Neuronal stem cell (in vitro differentiated cells): ENCODE data around the gene CTTNBP2.
A peak's percentile ranks its signal among the peaks of the same experiment; 100 is the strongest.

ENCODE experiments used
- DNase-seq: peaks from one replicate; pipeline ENCODE4 v3.0.0-alpha.2; 2013; ENCODE audit warnings: low spot score
- H2AFZ ChIP-seq: one replicate; pipeline ENCODE4 v1.6.1; 2013; ENCODE audit warnings: mild to moderate bottlenecking, low read length, inconsistent platforms
- H2AK5ac ChIP-seq: 2 replicates; pipeline ENCODE4 v1.6.1; 2013; ENCODE audit warnings: low read depth, mild to moderate bottlenecking, inconsistent platforms, low read length, moderate library complexity, mixed read lengths
- H2BK120ac ChIP-seq: 2 replicates; pipeline ENCODE4 v1.6.1; 2013; ENCODE audit warnings: low read depth, mild to moderate bottlenecking, inconsistent platforms, low read length, moderate library complexity, mixed read lengths
- H2BK12ac ChIP-seq: one replicate; pipeline ENCODE4 v1.6.1; 2013; ENCODE audit warnings: low read length, inconsistent platforms
- H2BK15ac ChIP-seq: 2 replicates; pipeline ENCODE4 v1.6.1; 2013; ENCODE audit warnings: mild to moderate bottlenecking, low read length, inconsistent platforms, mixed read lengths
- H2BK5ac ChIP-seq: one replicate; pipeline ENCODE4 v1.6.1; 2013; ENCODE audit warnings: inconsistent platforms, mild to moderate bottlenecking, low read length, moderate library complexity
- H3K14ac ChIP-seq: one replicate; pipeline ENCODE4 v1.6.1; 2013; ENCODE audit warnings: low read length, inconsistent platforms
- H3K18ac ChIP-seq: 2 replicates; pipeline ENCODE4 v1.6.1; 2013; ENCODE audit warnings: low read length, inconsistent platforms
- H3K23ac ChIP-seq: 2 replicates; pipeline ENCODE4 v1.6.1; 2013; ENCODE audit warnings: low read depth, mild to moderate bottlenecking, mixed read lengths, low read length, inconsistent platforms; ENCODE audit not compliant: poor library complexity
- H3K27ac ChIP-seq: replicated peaks from 3 replicates; pipeline ENCODE4 v1.5.1; 2013; ENCODE audit warnings: low read length, inconsistent platforms
- H3K27me3 ChIP-seq, 3 experiments: 2 replicates each; pipeline ENCODE4 v1.6.1; 2013; ENCODE audit warnings: low read length in 3 of 3, mild to moderate bottlenecking in 2 of 3, inconsistent platforms in 1 of 3, low read depth in 1 of 3, mixed read lengths in 1 of 3, moderate library complexity in 1 of 3; ENCODE audit not compliant: control insufficient read depth in 3 of 3, insufficient read depth in 3 of 3
- H3K36me3 ChIP-seq, 2 donors: replicated peaks in 1 of 2; 2 replicates each; pipeline ENCODE4 v1.6.1; 2013; ENCODE audit warnings: low read length in 2 of 2; ENCODE audit not compliant: control insufficient read depth in 2 of 2, insufficient read depth in 2 of 2
- H3K4ac ChIP-seq: 2 replicates; pipeline ENCODE4 v1.6.1; 2013; ENCODE audit warnings: inconsistent platforms, mild to moderate bottlenecking, low read length, moderate library complexity
- H3K4me1 ChIP-seq, 2 donors: 1 replicate in 1 of 2; 2 replicates in 1 of 2; pipeline ENCODE4 v1.6.1; 2013; ENCODE audit warnings: low read length in 2 of 2, low read depth in 1 of 2; ENCODE audit not compliant: control insufficient read depth in 2 of 2, insufficient read depth in 1 of 2
- H3K4me2 ChIP-seq: one replicate; pipeline ENCODE4 v1.6.1; 2013; ENCODE audit warnings: mild to moderate bottlenecking, low read length, inconsistent platforms; ENCODE audit not compliant: insufficient read depth, poor library complexity, severe bottlenecking
- H3K4me3 ChIP-seq, 2 donors: 2 replicates each; pipeline ENCODE4 v1.5.1; 2013; ENCODE audit warnings: low read length in 2 of 2, mild to moderate bottlenecking in 2 of 2, inconsistent platforms in 1 of 2, moderate library complexity in 1 of 2
- H3K79me1 ChIP-seq: one replicate; pipeline ENCODE4 v1.6.1; 2013; ENCODE audit warnings: low read depth, mild to moderate bottlenecking, inconsistent platforms, low read length, moderate library complexity
- H3K9ac ChIP-seq: one replicate; pipeline ENCODE4 v1.6.1; 2013; ENCODE audit warnings: mild to moderate bottlenecking, low read depth, low read length, inconsistent platforms; ENCODE audit not compliant: poor library complexity
- H3K9me3 ChIP-seq, 2 donors: replicated peaks in 1 of 2; 2 replicates each; pipeline versions ENCODE3 to v1.6.1; 2013; ENCODE audit warnings: low read length in 2 of 2, mild to moderate bottlenecking in 2 of 2, inconsistent platforms in 1 of 2, low read depth in 1 of 2, mixed read lengths in 1 of 2, moderate library complexity in 1 of 2; ENCODE audit not compliant: control insufficient read depth in 2 of 2, insufficient read depth in 1 of 2
- H4K8ac ChIP-seq: one replicate; pipeline ENCODE4 v1.6.1; 2013; ENCODE audit warnings: low read depth, mild to moderate bottlenecking, inconsistent platforms, low read length, moderate library complexity
- H4K91ac ChIP-seq: one replicate; pipeline ENCODE4 v1.6.1; 2013; ENCODE audit warnings: low read length, low read depth, mild to moderate bottlenecking, inconsistent platforms; ENCODE audit not compliant: poor library complexity
- WGBS, 2 donors: extraction: QIAGEN DNeasy Blood & Tissue Kit; methylation state at CpG; one replicate each; pipeline ENCODE4 v1.1.7; 2013; ENCODE audit warnings: missing lambda C conversion rate in 2 of 2, mixed read lengths in 1 of 2; ENCODE audit not compliant: insufficient read length in 2 of 2, insufficient replicate concordance in 1 of 2; ENCODE audit errors: extremely low coverage in 2 of 2; 5-methylcytosine and 5-hydroxymethylcytosine counted together

The CTTNBP2 gene

DNA sequence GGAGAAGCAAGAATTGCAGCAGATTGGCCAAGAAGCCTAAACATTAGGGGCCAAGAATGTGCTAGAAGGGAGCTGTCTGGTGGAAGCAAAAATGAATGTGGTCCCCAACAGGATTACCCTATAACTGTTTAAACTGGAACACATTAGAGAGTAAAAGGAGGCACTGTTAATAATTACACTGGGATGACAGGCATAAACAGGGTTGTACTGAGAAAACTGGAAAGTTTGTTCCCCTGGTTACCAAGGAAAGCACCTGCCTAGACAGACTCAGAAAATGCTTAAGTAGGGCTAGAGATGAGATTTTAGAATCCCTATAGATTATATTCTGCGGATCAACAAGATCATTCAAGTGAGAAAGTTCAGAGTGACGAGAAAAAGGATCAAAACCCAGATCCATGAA, 100.8 kb downstream of the CTTNBP2 start:
- H3K79me1 ChIP-seq = no peaks in the 10 kb centered on the region
- no peaks in the 10 kb centered on the region for H3K9me3 ChIP-seq
- no peak overlapping the region for H3K27ac ChIP-seq
- no peak overlapping the region for H3K9ac ChIP-seq
- no peak overlapping the region for H4K91ac ChIP-seq
- no peaks in the 10 kb centered on the region for H3K27me3 ChIP-seq
- no peaks in the 10 kb centered on the region for H3K4me1 ChIP-seq
- H2AFZ ChIP-seq = no peak overlapping the region
- no peak for DNase-seq
- H3K4ac ChIP-seq = no peak overlapping the region
- no peak overlapping the region for H2BK5ac ChIP-seq
- H2AK5ac ChIP-seq = no peak overlapping the region
- WGBS, 2 donors = no CpG with 5 or more reads among the region's 2 CpGs
- H3K4me2 ChIP-seq = no peak overlapping the region
- no peak overlapping the region for H2BK12ac ChIP-seq
- no peak overlapping the region for H3K18ac ChIP-seq
- H4K8ac ChIP-seq = no peak overlapping the region
- H3K4me3 ChIP-seq = no peak overlapping the region
- no peak overlapping the region for H3K14ac ChIP-seq
- no peak overlapping the region for H3K23ac ChIP-seq
- no peak overlapping the region for H2BK15ac ChIP-seq
- peaks cover 0 to 5% of the 10 kb centered on the region in 2 donors for H3K36me3 ChIP-seq
- no peak overlapping the region for H2BK120ac ChIP-seq

DNA sequence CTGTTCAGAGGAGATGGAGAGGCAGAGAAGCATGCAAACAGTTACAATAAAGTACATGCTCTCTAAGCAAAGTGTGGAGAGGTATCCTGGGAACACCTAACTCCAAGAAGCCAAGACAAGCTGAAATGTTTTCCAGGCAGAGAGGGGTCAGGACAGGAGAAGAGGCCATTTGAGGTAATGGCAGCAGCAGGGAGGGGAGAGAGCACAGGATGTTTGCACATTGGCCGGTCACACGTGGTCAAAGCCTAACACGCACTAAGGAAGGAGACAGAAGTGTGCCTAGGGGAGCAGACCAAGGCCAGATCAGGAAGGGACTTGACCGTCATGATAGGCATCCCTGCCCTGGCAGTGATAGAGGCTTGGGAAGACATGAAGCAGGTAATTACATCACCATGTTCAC, 101.5 kb downstream of the CTTNBP2 start:
- Histone ChIP-seq H3K18ac (no peak overlapping the region), H2BK15ac (no peak overlapping the region), H2BK5ac (no peak overlapping the region), H2BK12ac (no peak overlapping the region), H4K91ac (no peak overlapping the region), H3K4ac (no peak overlapping the region), H3K4me3 (peak overlapping the region in 1 of 2 donors; percentile 30), H2AK5ac (no peak overlapping the region), H3K14ac (peak overlapping the region; percentile 39), H3K9me3 (no peaks in the 10 kb centered on the region), H3K23ac (no peak overlapping the region), H2BK120ac (no peak overlapping the region), H3K4me1 (no peaks in the 10 kb centered on the region), H3K36me3 (peaks cover 0 to 6% of the 10 kb centered on the region in 2 donors), H3K79me1 (no peaks in the 10 kb centered on the region), H3K27ac (no peak overlapping the region), H3K4me2 (no peak overlapping the region), H4K8ac (no peak overlapping the region), H2AFZ (no peak overlapping the region), H3K9ac (no peak overlapping the region), H3K27me3 (no peaks in the 10 kb centered on the region)
- DNase-seq = no peak
- WGBS, 2 donors = no CpG with 5 or more reads among the region's 4 CpGs

DNA sequence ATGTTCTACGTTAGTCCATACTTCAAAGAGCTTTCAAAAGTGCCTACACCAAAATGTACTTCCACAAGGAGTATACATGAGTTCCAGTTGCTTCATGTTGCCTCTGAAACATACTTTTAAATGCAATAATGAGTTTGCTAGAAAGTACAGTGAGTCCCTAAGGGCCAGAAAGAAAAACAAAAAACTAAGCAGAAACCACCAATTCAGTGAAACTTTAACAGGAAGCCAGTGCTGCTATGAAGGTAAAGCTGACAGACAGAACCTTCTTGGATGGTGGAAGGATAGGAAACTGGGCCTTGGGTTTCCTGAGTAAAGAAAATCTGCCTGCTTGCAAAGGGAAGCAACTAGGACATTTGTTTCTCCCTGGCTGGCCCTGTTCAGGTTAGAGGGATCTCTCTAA, 104.2 kb downstream of the CTTNBP2 start:
- no CpG with 5 or more reads among the region's 1 CpG for WGBS, 2 donors
- no peak overlapping the region for H3K4ac ChIP-seq
- H3K79me1 ChIP-seq = no peaks in the 10 kb centered on the region

DNA sequence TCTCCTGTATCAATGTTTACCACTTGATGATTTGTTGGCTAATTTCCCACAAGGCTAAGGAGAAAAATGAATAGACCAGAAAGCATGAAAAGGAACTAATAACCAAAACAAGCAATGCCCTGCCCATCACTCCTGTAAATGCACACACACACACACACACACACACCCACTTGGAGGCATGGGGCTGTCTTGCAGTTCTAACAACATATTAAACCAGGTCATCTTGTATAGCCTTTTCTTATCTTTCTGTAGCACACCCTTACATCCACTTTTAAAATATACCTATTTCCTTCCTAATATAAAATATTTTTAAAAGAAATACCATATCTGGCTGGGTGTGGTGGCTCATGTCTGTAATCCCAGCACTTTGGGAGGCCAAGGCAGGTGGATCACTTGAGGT, 105.3 kb downstream of the CTTNBP2 start:
- Histone ChIP-seq H2BK120ac (no peak overlapping the region), H2AK5ac (no peak overlapping the region), H3K18ac (no peak overlapping the region), H2AFZ (no peak overlapping the region), H2BK5ac (no peak overlapping the region), H3K4me3 (no peak overlapping the region), H3K9me3 (no peaks in the 10 kb centered on the region), H3K27ac (no peak overlapping the region), H2BK15ac (no peak overlapping the region), H2BK12ac (no peak overlapping the region), H3K9ac (no peak overlapping the region), H3K14ac (no peak overlapping the region), H3K4me2 (no peak overlapping the region), H3K27me3 (no peaks in the 10 kb centered on the region), H4K8ac (no peak overlapping the region), H3K36me3 (peaks cover 0 to 5% of the 10 kb centered on the region in 2 donors), H3K23ac (no peak overlapping the region), H3K79me1 (no peaks in the 10 kb centered on the region), H3K4ac (no peak overlapping the region), H3K4me1 (no peaks in the 10 kb centered on the region), H4K91ac (no peak overlapping the region)
- no peak for DNase-seq

More for the DNA sequence above, 104.2 kb downstream of the CTTNBP2 start:
- Histone ChIP-seq H3K14ac (no peak overlapping the region), H3K9ac (no peak overlapping the region), H2AFZ (no peak overlapping the region), H3K23ac (no peak overlapping the region), H4K8ac (no peak overlapping the region), H2BK120ac (no peak overlapping the region), H3K27me3 (no peaks in the 10 kb centered on the region), H3K4me1 (no peaks in the 10 kb centered on the region), H3K18ac (no peak overlapping the region), H3K27ac (no peak overlapping the region), H3K36me3 (peaks cover 0 to 5% of the 10 kb centered on the region in 2 donors), H3K4me2 (no peak overlapping the region), H2BK12ac (no peak overlapping the region), H2BK5ac (no peak overlapping the region), H2BK15ac (no peak overlapping the region), H4K91ac (no peak overlapping the region), H3K4me3 (no peak overlapping the region), H2AK5ac (no peak overlapping the region), H3K9me3 (no peaks in the 10 kb centered on the region)
- no peak for DNase-seq
